Calu3 (cell line): ENCODE results near the gene GJA1. TPM values are rescaled to one million over a fixed set of nuclear protein-coding genes. Genes with fewer than 3 reads are reported as not detected.
A peak's percentile ranks its signal among the peaks of the same experiment; 100 is the strongest.

Experiments used
- BruUV-seq: library from RNA; stranded (reverse); fragments of 400-500 nt; replicated peaks from 2 replicates; lab custom pipeline; 2021; lab: Mats Ljungman, UMichigan
- CTCF ChIA-PET: fragments of 300-600 bp; sonication (Branson Sonifier 250); formaldehyde crosslinking; loops from one replicate; lab custom pipeline; 2022; ENCODE audit warnings: antibody characterized with exemption; lab: Charles Lee
- DNase-seq: peaks from one replicate; pipeline ENCODE4 v3.0.0; 2022
- H3K27ac Mint-ChIP-seq: one replicate; pipeline ENCODE4 v1.8.0; 2022; ENCODE audit warnings: mixed read lengths; ENCODE audit not compliant: unreplicated experiment
- H3K27me3 Mint-ChIP-seq: one replicate; pipeline ENCODE4 v1.8.0; 2022; ENCODE audit warnings: mixed read lengths; ENCODE audit not compliant: unreplicated experiment
- H3K36me3 Mint-ChIP-seq: one replicate; pipeline ENCODE4 v1.8.0; 2022; ENCODE audit warnings: mild to moderate bottlenecking, moderate library complexity, mixed read lengths; ENCODE audit not compliant: insufficient read depth, unreplicated experiment
- H3K4me1 Mint-ChIP-seq: one replicate; pipeline ENCODE4 v1.8.0; 2022; ENCODE audit warnings: mild to moderate bottlenecking, low read depth, mixed read lengths; ENCODE audit not compliant: unreplicated experiment
- H3K4me3 Mint-ChIP-seq: one replicate; pipeline ENCODE4 v1.8.0; 2022; ENCODE audit warnings: mild to moderate bottlenecking, low read depth, moderate library complexity, mixed read lengths; ENCODE audit not compliant: unreplicated experiment
- H3K9me3 Mint-ChIP-seq: one replicate; pipeline ENCODE4 v1.8.0; 2022; ENCODE audit warnings: low read depth, mixed read lengths; ENCODE audit not compliant: unreplicated experiment
- intact Hi-C: fragments of 100-400 bp; cut with micrococcal nuclease; formaldehyde crosslinking; loops from one replicate; pipeline ENCODE4 v1.10.0; 2022; ENCODE audit not compliant: unreplicated experiment
- total RNA-seq: library from RNA; stranded (reverse); gene quantifications from 2 replicates; pipeline ENCODE4 v1.2.3, GENCODE V29; 2022
- TF ChIP-seq, protein P1 (sequence below): fragments of 200-600 bp; IDR thresholded peaks from one replicate; pipeline ENCODE4 v1.8.0; 2022; ENCODE audit warnings: antibody characterized with exemption; ENCODE audit not compliant: unreplicated experiment

The GJA1 gene
- total RNA-seq, 1 experiment from 2014 or later: 211 TPM

DNA sequence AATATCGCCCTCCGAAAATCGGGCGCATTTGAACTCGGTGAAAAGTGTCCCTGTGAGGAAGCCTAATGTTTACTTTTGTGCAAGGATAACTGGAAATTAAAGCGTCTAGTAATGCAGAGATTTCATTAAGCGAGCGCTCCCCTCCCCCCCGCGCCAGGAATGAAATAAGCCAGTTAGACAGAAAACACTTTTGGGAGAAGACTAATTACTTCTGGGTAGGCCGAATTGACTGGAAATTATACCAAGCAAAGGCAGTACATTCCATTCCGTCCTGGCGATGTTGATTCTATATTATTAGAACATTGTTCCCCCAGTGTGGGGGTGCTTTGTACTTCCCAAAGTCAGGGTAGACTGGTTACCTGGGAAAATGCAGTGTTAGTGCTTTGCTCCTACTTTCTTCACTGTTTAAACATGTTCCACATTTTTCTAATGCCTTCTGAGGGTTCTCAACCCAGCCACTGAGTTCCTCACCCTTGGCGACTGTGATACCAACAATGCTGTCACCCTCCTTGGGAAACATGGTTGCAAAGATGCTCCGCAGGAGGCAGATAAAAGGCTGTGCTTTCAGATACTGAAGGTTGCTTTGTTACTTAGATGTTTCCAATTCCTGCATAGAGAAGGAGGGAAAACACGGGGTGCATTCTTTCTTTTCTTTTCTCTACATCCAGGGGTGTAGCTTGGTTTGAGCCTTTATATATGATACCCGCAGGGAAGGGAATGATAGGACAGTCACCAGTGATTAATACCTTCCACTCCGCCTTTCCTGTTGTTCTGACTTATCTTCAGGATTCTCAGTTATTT is 2.6 kb downstream of the GJA1 start:
- DNase-seq: peak; percentile 36

DNA sequence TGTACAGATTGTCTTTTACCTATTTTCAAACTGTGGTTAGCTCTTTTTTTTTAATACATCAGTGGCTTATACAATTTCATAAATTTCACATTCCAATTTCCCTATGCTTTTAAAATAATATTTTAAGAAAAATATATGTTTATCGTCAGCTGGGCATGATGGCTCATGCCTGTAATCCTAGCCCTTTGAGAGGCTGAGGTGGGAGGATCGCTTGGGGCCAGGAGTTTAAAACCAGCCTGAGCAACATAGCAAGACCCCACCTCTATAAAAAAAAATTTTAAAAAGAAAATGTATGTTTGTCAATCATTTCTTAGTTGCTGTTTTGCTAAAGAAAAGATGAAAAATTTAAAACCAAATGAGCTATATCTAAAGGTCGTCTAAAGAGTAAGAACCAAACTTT is 3.4 kb downstream of the GJA1 start:
- Mint-ChIP-seq H3K36me3 (peaks cover 31% of the 10 kb centered on the region), H3K4me3 (peak overlapping the region; percentile 94), H3K9me3 (no peaks in the 10 kb centered on the region)

More for the DNA sequence above, 2.6 kb downstream of the GJA1 start:
- Mint-ChIP-seq H3K27ac (peak overlapping the region; percentile 98), H3K4me3 (peak overlapping the region; percentile 94), H3K4me1 (peaks cover 22% of the 10 kb centered on the region), H3K36me3 (peaks cover 31% of the 10 kb centered on the region), H3K9me3 (no peaks in the 10 kb centered on the region), H3K27me3 (no peaks in the 10 kb centered on the region)
- no TSS peak for BruUV-seq
- CTCF ChIA-PET: interaction anchor here (0.7 to 1.0 kb wide), 4 partner anchors 8 to 364 kb away, joined by 3 to 11 read pairs (median 6); no protein-coding TSS in a partner anchor
- intact Hi-C loops: loop anchor here (5.0 to 10.0 kb wide), 4 partner anchors 54 to 257 kb away; no protein-coding TSS in a partner anchor
- TF ChIP-seq, protein P1, sequence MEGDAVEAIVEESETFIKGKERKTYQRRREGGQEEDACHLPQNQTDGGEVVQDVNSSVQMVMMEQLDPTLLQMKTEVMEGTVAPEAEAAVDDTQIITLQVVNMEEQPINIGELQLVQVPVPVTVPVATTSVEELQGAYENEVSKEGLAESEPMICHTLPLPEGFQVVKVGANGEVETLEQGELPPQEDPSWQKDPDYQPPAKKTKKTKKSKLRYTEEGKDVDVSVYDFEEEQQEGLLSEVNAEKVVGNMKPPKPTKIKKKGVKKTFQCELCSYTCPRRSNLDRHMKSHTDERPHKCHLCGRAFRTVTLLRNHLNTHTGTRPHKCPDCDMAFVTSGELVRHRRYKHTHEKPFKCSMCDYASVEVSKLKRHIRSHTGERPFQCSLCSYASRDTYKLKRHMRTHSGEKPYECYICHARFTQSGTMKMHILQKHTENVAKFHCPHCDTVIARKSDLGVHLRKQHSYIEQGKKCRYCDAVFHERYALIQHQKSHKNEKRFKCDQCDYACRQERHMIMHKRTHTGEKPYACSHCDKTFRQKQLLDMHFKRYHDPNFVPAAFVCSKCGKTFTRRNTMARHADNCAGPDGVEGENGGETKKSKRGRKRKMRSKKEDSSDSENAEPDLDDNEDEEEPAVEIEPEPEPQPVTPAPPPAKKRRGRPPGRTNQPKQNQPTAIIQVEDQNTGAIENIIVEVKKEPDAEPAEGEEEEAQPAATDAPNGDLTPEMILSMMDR: no peak

DNA sequence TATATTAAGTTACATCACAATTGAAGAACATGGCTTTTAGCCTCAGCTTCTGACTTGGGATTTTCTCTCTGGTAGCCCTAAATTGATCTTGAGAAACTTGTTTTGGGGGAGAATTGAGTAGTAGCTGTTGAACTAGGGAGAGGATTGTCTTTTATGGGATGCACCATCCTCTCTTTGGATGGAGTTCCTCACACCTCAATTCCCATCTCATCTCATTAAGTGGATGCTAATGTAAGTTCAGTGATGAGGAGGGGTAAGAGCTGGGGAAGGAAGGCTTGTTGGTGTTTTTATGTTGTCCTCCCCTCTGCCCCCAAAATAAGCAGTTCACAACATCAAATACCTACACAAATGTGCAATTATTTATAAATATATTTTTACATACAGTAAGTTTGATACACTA is 4.0 kb downstream of the GJA1 start:
- H3K9me3 Mint-ChIP-seq: no peaks in the 10 kb centered on the region
- CTCF ChIA-PET: no interaction called here
- no TSS peak for BruUV-seq
- TF ChIP-seq, protein P1: no peak
- H3K4me3 Mint-ChIP-seq: peak overlapping the region; percentile 94
- peak overlapping the region; percentile 30 for H3K27ac Mint-ChIP-seq
- no peaks in the 10 kb centered on the region for H3K27me3 Mint-ChIP-seq
- peaks cover 28% of the 10 kb centered on the region for H3K4me1 Mint-ChIP-seq
- no peak for DNase-seq
- H3K36me3 Mint-ChIP-seq: peaks cover 36% of the 10 kb centered on the region
- intact Hi-C loops: loop anchor here (5.0 to 10.0 kb wide), 4 partner anchors 53 to 255 kb away; no protein-coding TSS in a partner anchor

More for the DNA sequence above, 3.4 kb downstream of the GJA1 start:
- TF ChIP-seq, protein P1: no peak
- no peak overlapping the region for H3K27ac Mint-ChIP-seq
- DNase-seq: no peak
- intact Hi-C loops: loop anchor here (5.0 to 10.0 kb wide), 4 partner anchors 53 to 256 kb away; no protein-coding TSS in a partner anchor
- BruUV-seq: no TSS peak
- H3K27me3 Mint-ChIP-seq: no peaks in the 10 kb centered on the region
- peaks cover 25% of the 10 kb centered on the region for H3K4me1 Mint-ChIP-seq
- CTCF ChIA-PET: interaction anchor here (0.8 to 1.0 kb wide), 2 partner anchors 9 to 52 kb away, joined by 3 to 4 read pairs; no protein-coding TSS in a partner anchor

DNA sequence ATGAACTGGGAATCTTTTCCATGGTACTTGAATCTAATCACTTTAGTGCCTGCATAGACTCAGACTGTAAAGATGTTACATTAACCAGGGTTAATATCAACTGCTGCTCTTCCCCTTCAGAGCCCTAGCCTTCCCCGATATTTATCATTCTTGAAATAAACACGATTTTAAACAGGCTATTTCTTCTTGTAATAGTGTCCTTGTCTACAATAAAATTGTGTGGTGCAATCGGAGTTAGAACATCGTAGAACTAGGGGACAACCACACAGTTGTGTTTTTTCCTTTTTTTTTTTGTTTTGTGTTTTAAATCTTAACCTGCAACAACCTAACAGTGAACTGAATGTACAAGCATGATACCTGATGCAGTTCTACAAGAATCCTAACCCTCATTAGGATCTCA is 4.5 kb downstream of the GJA1 start:
- Mint-ChIP-seq H3K36me3 (peaks cover 40% of the 10 kb centered on the region), H3K4me3 (peak overlapping the region; percentile 94), H3K27ac (peak overlapping the region; percentile 30), H3K27me3 (no peaks in the 10 kb centered on the region), H3K9me3 (no peaks in the 10 kb centered on the region), H3K4me1 (peaks cover 28% of the 10 kb centered on the region)
- DNase-seq: no peak
- CTCF ChIA-PET: no interaction called here
- intact Hi-C loops: loop anchor here (5.0 to 10.0 kb wide), 4 partner anchors 52 to 255 kb away; no protein-coding TSS in a partner anchor
- TF ChIP-seq, protein P1: no peak
- BruUV-seq: no TSS peak
